Activated CD4-positive, alpha-beta T cell treated with anti-CD3 and anti-CD28 coated beads for 4 hours (primary cell): ENCODE results near the gene ADAM12.

ENCODE experiments used
- DNase-seq, 2 donors: peaks; one replicate each; pipeline ENCODE4 v3.0.0-alpha.2; 2020

Gene ADAM12

GRCh38 chr10:126135177-126135576 is 253.1 kb downstream of the ADAM12 start:
- DNase-seq: no peak

GRCh38 chr10:126133906-126134656 is 254.2 kb downstream of the ADAM12 start:
- DNase-seq: no peak

- DNase-seq: no peak
Observed at GRCh38 chr10:126133082-126133620, 255.1 kb downstream of the ADAM12 start.

GRCh38 chr10:126131341-126131740 is 256.9 kb downstream of the ADAM12 start:
- DNase-seq: no peak

- DNase-seq: no peak
Observed at GRCh38 chr10:126130271-126130710, 258.0 kb downstream of the ADAM12 start.

GRCh38 chr10:126129026-126129425 is 259.3 kb downstream of the ADAM12 start:
- DNase-seq: no peak

GRCh38 chr10:126128581-126128980 is 259.7 kb downstream of the ADAM12 start:
- no peak for DNase-seq

- no peak for DNase-seq
Observed at GRCh38 chr10:126127481-126128029, 260.7 kb downstream of the ADAM12 start.

- no peak for DNase-seq
Observed at GRCh38 chr10:126126866-126127265, 261.4 kb downstream of the ADAM12 start.

- DNase-seq: no peak
Observed at GRCh38 chr10:126126023-126126422, 262.3 kb downstream of the ADAM12 start.

GRCh38 chr10:126124668-126125349 is 263.5 kb downstream of the ADAM12 start:
- no peak for DNase-seq

GRCh38 chr10:126124046-126124445 is 264.2 kb downstream of the ADAM12 start:
- DNase-seq: no peak

- no peak for DNase-seq
Observed at GRCh38 chr10:126123466-126123865, 264.8 kb downstream of the ADAM12 start.

- DNase-seq: no peak
Observed at GRCh38 chr10:126122881-126123280, 265.4 kb downstream of the ADAM12 start.

GRCh38 chr10:126119599-126119998 is 268.7 kb downstream of the ADAM12 start:
- no peak for DNase-seq

- no peak for DNase-seq
Observed at GRCh38 chr10:126118476-126118875, 269.8 kb downstream of the ADAM12 start.

GRCh38 chr10:126117196-126117595 is 271.1 kb downstream of the ADAM12 start:
- DNase-seq: no peak

- no peak for DNase-seq
Observed at GRCh38 chr10:126115886-126116285, 272.4 kb downstream of the ADAM12 start.

GRCh38 chr10:126114884-126115555 is 273.3 kb downstream of the ADAM12 start:
- DNase-seq: no peak

- no peak for DNase-seq
Observed at GRCh38 chr10:126111516-126111915, 276.8 kb downstream of the ADAM12 start.

- no peak for DNase-seq
Observed at GRCh38 chr10:126110489-126111180, 277.6 kb downstream of the ADAM12 start.

- no peak for DNase-seq
Observed at GRCh38 chr10:126109893-126110292, 278.4 kb downstream of the ADAM12 start.

- no peak for DNase-seq
Observed at GRCh38 chr10:126108693-126109092, 279.6 kb downstream of the ADAM12 start.
